GM12878 (cell line): ENCODE data around the gene CA6. TPM values are rescaled to one million over a fixed set of nuclear protein-coding genes. Genes with fewer than 3 reads are reported as not detected.

Experiments used
- ATAC-seq: fragments of 200-7000 bp; cut with Tn5 transposase; 3 replicates; pipeline ENCODE4 v1.9.1; 2020; ENCODE audit warnings: mild to moderate bottlenecking, moderate library complexity
- BruUV-seq: library from RNA; stranded (reverse); fragments of 400-500 nt; replicated peaks from 2 replicates; lab custom pipeline; 2021; lab: Mats Ljungman, UMichigan
- CTCF ChIA-PET: fragments of 300-600 bp; sonication (Branson Sonifier 250); formaldehyde crosslinking; extraction: SDS; loops from one replicate; lab custom pipeline; 2021; ENCODE audit warnings: inconsistent platforms; lab: Yijun Ruan, JAX
- POLR2A ChIA-PET: fragments of 350-600 bp; formaldehyde crosslinking; extraction: SDS; loops from one replicate; lab custom pipeline; 2021; ENCODE audit warnings: inconsistent platforms; lab: Charles Lee
- RAD21 ChIA-PET: fragments of 300-600 bp; sonication (Branson Sonifier 250); formaldehyde crosslinking; loops from one replicate; lab custom pipeline; 2023; ENCODE audit warnings: antibody characterized with exemption; ENCODE audit not compliant: unreplicated experiment; lab: Charles Lee
- SMC1A ChIA-PET: fragments of 300-600 bp; sonication (Branson Sonifier 250); formaldehyde crosslinking; loops from one replicate; lab custom pipeline; 2023; ENCODE audit not compliant: unreplicated experiment, uncharacterized antibody; lab: Charles Lee
- DNase-seq: peaks from one replicate; pipeline ENCODE4 v3.0.0-alpha.2; 2011; ENCODE audit warnings: low read depth, low spot score
- FAIRE-seq: peaks from 3 replicates; lab custom pipeline; 2011; peaks lifted over from hg19 to GRCh38; lab: Jason Lieb, UNC
- H2AFZ ChIP-seq: 2 replicates; pipeline ENCODE4 v1.6.0; 2011; ENCODE audit warnings: low read depth, low read length, control low read depth; ENCODE audit not compliant: control insufficient read depth
- H3K27ac ChIP-seq: 2 replicates; pipeline ENCODE4 v1.5.1; 2011; ENCODE audit warnings: control low read depth; ENCODE audit not compliant: control insufficient read depth, insufficient read depth
- H3K27me3 ChIP-seq, 2 experiments: replicated peaks in 1 of 2; 2 replicates each; pipeline versions ENCODE4 v1.6.0 to v1.6.1; 2011; ENCODE audit warnings: low read length in 1 of 2; ENCODE audit not compliant: control insufficient read depth in 2 of 2, insufficient read depth in 2 of 2
- H3K36me3 ChIP-seq, 2 experiments: 2 replicates each; pipeline ENCODE4 v1.5.1; 2011; ENCODE audit warnings: low read length in 1 of 2; ENCODE audit not compliant: control insufficient read depth in 2 of 2, insufficient read depth in 2 of 2
- H3K4me1 ChIP-seq: 2 replicates; pipeline ENCODE4 v1.6.1; 2011; ENCODE audit warnings: mild to moderate bottlenecking, low read length, moderate library complexity, mixed read lengths; ENCODE audit not compliant: control insufficient read depth, insufficient read depth
- H3K4me2 ChIP-seq: 2 replicates; pipeline ENCODE4 v1.6.0; 2011; ENCODE audit warnings: control low read depth; ENCODE audit not compliant: control insufficient read depth, insufficient read depth
- H3K4me3 ChIP-seq: fragments of 200-600 bp; sonication (generic); 2 replicates; pipeline ENCODE4 v1.5.1; 2016
- H3K79me2 ChIP-seq: 2 replicates; pipeline ENCODE4 v1.6.0; 2011; ENCODE audit warnings: low read length; ENCODE audit not compliant: control insufficient read depth, insufficient read depth
- H3K9ac ChIP-seq: 2 replicates; pipeline ENCODE4 v1.8.0; 2011; ENCODE audit warnings: low read length, control low read depth, mixed read lengths; ENCODE audit not compliant: control insufficient read depth, insufficient read depth
- H3K9me3 ChIP-seq: replicated peaks from 3 replicates; pipeline ENCODE4 v1.5.1; 2011; ENCODE audit warnings: mild to moderate bottlenecking, low read length; ENCODE audit not compliant: control insufficient read depth, insufficient read depth
- H4K20me1 ChIP-seq: 2 replicates; pipeline ENCODE4 v1.6.0; 2011; ENCODE audit not compliant: control insufficient read depth, insufficient read depth
- CBFB ChIP-seq: IDR thresholded peaks from 2 replicates; pipeline ENCODE4 v1.6.1; 2016; ENCODE audit warnings: antibody characterized with exemption, low read depth
- NBN ChIP-seq: fragments of 450-650 bp; IDR thresholded peaks from 2 replicates; pipeline ENCODE4 v1.6.1; 2016
- NR2F1 ChIP-seq: fragments of 450-650 bp; conservative IDR thresholded peaks from 2 replicates; pipeline ENCODE4 v1.6.1; 2017; ENCODE audit warnings: mild to moderate bottlenecking
- SRF ChIP-seq, 2 experiments: IDR thresholded peaks; 2 replicates each; pipeline ENCODE4 v1.6.1; 2011; ENCODE audit warnings: low read depth in 2 of 2, low read length in 2 of 2, mild to moderate bottlenecking in 1 of 2, moderate library complexity in 1 of 2
- WGBS: methylation state at CpG from one replicate; pipeline ENCODE4 v1.1.6; 2016; ENCODE audit warnings: low lambda C conversion rate; ENCODE audit not compliant: insufficient replicate concordance, insufficient coverage; ENCODE audit errors: missing lambda C conversion rate; 5-methylcytosine and 5-hydroxymethylcytosine counted together
- in situ Hi-C: fragments of 300-500 bp; cut with MboI; formaldehyde crosslinking; loops from 9 replicates; pipeline ENCODE4 v1.14.3; 2018; ENCODE audit warnings: mixed read lengths
- intact Hi-C: fragments of 100-400 bp; cut with micrococcal nuclease; formaldehyde crosslinking; loops from one replicate; pipeline ENCODE4 v1.14.2; 2022; ENCODE audit not compliant: unreplicated experiment
- polyA plus RNA-seq, 11 experiments: library from polyadenylated mRNA; depleted of rRNA in 4 of 11; unstranded in 6 of 11; stranded (reverse) in 5 of 11; fragments of >200 nt; fragmentation: Nextera tagmentation in 4 of 11; fragmentation: Illumina TruSeq in 1 of 11; extraction: Ambion mirVana in 4 of 11; extraction: Trizol in 1 of 11; gene quantifications; 1 replicate in 1 of 11; 2 replicates in 10 of 11; pipeline versions ENCODE4 v1.2.1 to v1.2.3, GENCODE V29; 2011 to 2016; ENCODE audit warnings: inconsistent platforms in 2 of 11, missing spikeins in 2 of 11, low read depth in 1 of 11
- total RNA-seq, 4 experiments: library from RNA; depleted of rRNA in 3 of 4; stranded (reverse); fragments of >200 nt in 3 of 4; fragmentation: Illumina TruSeq in 1 of 4; extraction: Trizol in 1 of 4; gene quantifications; 2 replicates each; pipeline versions ENCODE4 v1.2.1 to v1.2.3, GENCODE V29; 2013 to 2021
- TF ChIP-seq, protein P1 (sequence below): fragments of 450-650 bp; IDR thresholded peaks from 2 replicates; pipeline ENCODE4 v1.6.1; 2017; ENCODE audit warnings: antibody characterized with exemption, mild to moderate bottlenecking, moderate library complexity
- TF ChIP-seq, protein P2 (sequence below): fragments of 450-650 bp; IDR thresholded peaks from 2 replicates; pipeline ENCODE4 v1.6.1; 2016; ENCODE audit warnings: mild to moderate bottlenecking, moderate library complexity, borderline replicate concordance
- TF ChIP-seq, protein P3 (sequence below): IDR thresholded peaks from 2 replicates; pipeline ENCODE4 v1.6.1; 2011; ENCODE audit warnings: low read depth, low read length, improper control_type of control experiment, borderline replicate concordance

Gene CA6
- total and polyA plus RNA-seq, 10 of the 15 experiments (the other 5 are each of a cell fraction or from before 2014, with no cell fraction given), result not detected

DNA sequence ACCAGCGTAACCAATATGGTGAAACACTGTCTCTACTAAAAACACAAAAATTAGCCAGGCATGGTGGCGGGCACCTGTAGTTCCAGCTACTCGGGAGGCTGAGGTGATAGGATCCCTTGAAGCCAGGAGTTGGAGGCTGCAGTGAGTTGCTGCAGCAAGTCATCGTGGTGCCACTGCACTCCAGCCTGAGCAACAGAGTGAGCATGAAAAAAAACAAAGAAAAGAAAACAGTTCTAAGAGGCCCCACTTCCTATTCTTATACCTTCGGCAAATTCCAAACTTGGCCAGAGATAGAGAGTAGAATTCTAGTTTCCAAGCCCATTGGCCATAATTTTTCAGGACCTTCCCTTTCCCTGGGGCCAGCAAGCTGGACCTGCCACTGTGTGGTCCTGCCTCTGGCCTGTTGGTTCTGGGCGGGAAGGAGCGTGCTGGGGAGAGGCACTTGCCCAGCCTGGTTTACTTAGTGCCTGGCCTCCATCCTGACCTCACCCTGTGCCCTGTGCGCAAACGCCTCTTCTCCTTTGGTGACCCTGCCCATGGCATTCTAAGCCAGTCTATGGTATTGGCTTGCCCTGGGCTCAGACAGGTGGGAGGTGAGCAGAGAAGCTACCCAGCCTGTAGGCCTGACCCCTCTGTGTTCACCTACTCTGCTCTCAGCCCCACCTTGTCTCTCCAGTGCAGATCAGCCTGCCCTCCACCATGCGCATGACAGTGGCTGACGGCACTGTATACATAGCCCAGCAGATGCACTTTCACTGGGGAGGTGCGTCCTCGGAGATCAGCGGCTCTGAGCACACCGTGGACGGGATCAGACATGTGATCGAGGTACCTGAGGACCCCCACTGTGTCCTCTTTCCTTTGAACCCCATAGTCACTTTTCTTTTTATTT is 11.0 kb downstream of the CA6 start:
- no peak overlapping the region for H3K9ac ChIP-seq
- 40% methylated on average over 17 of the region's 17 CpGs for WGBS
- intact Hi-C loops (no loop called here), in situ Hi-C loops (no loop called here)
- H3K9me3 ChIP-seq, result no peaks in the 10 kb centered on the region
- ChIA-PET POLR2A (no interaction called here), SMC1A (no interaction called here), RAD21 (no interaction called here), CTCF (interaction anchor here (1.2 kb wide), 1 partner anchor 48 kb away, joined by 3 read pairs; no protein-coding TSS in a partner anchor)
- ATAC-seq (no peak), DNase-seq (no peak), FAIRE-seq (no peak)
- H3K79me2 ChIP-seq, result no peaks in the 10 kb centered on the region
- no peaks in the 10 kb centered on the region; the same call in 1 of the 2 replicates for H4K20me1 ChIP-seq
- H3K4me3 ChIP-seq, result no peak overlapping the region
- no TSS peak for BruUV-seq
- H2AFZ ChIP-seq, result no peak overlapping the region
- H3K4me1 ChIP-seq, result no peaks in the 10 kb centered on the region
- H3K27me3 ChIP-seq, result no peaks in the 10 kb centered on the region; a peak in 1 of 4 replicates
- no peaks in the 10 kb centered on the region for H3K36me3 ChIP-seq
- H3K4me2 ChIP-seq, result no peak overlapping the region
- TF ChIP-seq NBN, result no peak
- no peak for TF ChIP-seq NR2F1
- no peak for TF ChIP-seq SRF (IDR thresholded peaks at IDR 0.05; ENCODE audit: low read depth in 2 of 2, low read length in 2 of 2)
- TF ChIP-seq, protein P1, sequence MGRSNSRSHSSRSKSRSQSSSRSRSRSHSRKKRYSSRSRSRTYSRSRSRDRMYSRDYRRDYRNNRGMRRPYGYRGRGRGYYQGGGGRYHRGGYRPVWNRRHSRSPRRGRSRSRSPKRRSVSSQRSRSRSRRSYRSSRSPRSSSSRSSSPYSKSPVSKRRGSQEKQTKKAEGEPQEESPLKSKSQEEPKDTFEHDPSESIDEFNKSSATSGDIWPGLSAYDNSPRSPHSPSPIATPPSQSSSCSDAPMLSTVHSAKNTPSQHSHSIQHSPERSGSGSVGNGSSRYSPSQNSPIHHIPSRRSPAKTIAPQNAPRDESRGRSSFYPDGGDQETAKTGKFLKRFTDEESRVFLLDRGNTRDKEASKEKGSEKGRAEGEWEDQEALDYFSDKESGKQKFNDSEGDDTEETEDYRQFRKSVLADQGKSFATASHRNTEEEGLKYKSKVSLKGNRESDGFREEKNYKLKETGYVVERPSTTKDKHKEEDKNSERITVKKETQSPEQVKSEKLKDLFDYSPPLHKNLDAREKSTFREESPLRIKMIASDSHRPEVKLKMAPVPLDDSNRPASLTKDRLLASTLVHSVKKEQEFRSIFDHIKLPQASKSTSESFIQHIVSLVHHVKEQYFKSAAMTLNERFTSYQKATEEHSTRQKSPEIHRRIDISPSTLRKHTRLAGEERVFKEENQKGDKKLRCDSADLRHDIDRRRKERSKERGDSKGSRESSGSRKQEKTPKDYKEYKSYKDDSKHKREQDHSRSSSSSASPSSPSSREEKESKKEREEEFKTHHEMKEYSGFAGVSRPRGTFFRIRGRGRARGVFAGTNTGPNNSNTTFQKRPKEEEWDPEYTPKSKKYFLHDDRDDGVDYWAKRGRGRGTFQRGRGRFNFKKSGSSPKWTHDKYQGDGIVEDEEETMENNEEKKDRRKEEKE, result no peak
- TF ChIP-seq, protein P2, sequence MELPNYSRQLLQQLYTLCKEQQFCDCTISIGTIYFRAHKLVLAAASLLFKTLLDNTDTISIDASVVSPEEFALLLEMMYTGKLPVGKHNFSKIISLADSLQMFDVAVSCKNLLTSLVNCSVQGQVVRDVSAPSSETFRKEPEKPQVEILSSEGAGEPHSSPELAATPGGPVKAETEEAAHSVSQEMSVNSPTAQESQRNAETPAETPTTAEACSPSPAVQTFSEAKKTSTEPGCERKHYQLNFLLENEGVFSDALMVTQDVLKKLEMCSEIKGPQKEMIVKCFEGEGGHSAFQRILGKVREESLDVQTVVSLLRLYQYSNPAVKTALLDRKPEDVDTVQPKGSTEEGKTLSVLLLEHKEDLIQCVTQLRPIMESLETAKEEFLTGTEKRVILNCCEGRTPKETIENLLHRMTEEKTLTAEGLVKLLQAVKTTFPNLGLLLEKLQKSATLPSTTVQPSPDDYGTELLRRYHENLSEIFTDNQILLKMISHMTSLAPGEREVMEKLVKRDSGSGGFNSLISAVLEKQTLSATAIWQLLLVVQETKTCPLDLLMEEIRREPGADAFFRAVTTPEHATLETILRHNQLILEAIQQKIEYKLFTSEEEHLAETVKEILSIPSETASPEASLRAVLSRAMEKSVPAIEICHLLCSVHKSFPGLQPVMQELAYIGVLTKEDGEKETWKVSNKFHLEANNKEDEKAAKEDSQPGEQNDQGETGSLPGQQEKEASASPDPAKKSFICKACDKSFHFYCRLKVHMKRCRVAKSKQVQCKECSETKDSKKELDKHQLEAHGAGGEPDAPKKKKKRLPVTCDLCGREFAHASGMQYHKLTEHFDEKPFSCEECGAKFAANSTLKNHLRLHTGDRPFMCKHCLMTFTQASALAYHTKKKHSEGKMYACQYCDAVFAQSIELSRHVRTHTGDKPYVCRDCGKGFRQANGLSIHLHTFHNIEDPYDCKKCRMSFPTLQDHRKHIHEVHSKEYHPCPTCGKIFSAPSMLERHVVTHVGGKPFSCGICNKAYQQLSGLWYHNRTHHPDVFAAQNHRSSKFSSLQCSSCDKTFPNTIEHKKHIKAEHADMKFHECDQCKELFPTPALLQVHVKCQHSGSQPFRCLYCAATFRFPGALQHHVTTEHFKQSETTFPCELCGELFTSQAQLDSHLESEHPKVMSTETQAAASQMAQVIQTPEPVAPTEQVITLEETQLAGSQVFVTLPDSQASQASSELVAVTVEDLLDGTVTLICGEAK, result no peak
- TF ChIP-seq, protein P3, sequence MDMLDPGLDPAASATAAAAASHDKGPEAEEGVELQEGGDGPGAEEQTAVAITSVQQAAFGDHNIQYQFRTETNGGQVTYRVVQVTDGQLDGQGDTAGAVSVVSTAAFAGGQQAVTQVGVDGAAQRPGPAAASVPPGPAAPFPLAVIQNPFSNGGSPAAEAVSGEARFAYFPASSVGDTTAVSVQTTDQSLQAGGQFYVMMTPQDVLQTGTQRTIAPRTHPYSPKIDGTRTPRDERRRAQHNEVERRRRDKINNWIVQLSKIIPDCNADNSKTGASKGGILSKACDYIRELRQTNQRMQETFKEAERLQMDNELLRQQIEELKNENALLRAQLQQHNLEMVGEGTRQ, result no peak
- no peak for TF ChIP-seq CBFB
- no peak overlapping the region for H3K27ac ChIP-seq
